GM21381 (cell line): Measurements from ENCODE around the gene PAN3.

Experiments used
- ATAC-seq: cut with Tn5 transposase; IDR thresholded peaks from one replicate; pipeline ENCODE4 v1.9.1; 2021; ENCODE audit warnings: mild to moderate bottlenecking, moderate library complexity; ENCODE audit not compliant: unreplicated experiment

The PAN3 gene

GRCh38 chr13:28299916-28300315 lies 161.6 kb downstream of the PAN3 start:
- no peak for ATAC-seq

GRCh38 chr13:28301839-28302238 lies 163.5 kb downstream of the PAN3 start:
- no peak for ATAC-seq

- no peak for ATAC-seq
Measured at GRCh38 chr13:28306325-28306724, 168.0 kb downstream of the PAN3 start.

DNA sequence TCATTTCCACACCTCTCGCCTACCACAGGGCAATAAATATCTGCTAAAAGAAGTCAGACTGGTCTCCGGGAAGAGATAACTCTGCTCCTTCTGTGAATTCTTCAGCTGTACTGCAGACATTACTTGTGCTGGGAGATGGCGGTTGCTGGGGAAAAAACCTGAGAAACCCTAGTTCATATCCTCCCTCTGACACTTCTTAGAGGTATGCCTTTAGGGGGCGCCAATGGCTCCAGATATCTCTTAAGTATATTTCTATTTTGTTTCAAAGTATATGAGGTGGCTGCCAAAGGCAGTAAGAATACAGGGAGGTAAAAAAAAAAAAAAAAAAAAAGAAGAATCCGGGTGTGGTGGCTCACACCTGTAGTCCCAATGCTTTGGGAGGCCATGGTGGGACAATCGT lies 175.2 kb downstream of the PAN3 start:
- no peak for ATAC-seq

DNA sequence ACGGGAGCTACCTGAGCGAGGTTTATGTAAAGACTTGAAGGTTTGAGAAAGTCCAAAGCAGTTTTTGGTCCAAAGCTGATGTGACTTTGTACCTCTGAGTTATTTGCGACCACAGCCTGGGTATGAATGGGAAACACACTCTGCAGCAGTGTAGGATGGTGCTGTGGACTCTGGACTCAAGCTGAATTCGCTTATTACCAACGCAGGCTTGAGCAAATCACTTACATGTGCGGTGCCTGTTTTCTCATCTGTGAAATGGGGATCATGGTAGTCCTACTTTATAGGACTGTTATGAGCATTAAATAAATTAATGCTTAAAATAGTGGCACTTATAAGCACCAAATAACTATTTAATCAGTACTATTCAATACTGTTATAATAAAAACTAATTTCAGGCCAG lies 176.5 kb downstream of the PAN3 start:
- ATAC-seq = no peak

DNA sequence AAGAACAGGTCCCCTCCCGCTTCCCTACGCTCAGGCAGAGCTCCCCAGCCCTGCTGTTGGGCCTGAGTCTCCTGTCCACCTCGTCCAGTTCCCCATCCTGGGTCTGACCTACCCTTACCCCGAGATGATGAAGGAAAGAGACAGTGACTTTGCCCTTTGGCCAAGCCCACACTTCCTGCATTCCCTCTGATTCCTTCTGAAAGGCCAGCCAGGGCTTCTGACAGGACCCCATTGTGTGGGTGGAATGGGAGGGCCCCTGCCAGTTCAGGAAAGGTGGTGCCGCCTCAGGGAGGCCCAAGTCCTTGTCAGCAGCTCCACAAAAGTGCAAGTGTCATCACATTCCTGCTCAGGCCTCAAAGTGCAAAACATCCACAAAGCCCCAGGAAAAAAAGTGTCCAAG lies 177.8 kb downstream of the PAN3 start:
- no peak for ATAC-seq

DNA sequence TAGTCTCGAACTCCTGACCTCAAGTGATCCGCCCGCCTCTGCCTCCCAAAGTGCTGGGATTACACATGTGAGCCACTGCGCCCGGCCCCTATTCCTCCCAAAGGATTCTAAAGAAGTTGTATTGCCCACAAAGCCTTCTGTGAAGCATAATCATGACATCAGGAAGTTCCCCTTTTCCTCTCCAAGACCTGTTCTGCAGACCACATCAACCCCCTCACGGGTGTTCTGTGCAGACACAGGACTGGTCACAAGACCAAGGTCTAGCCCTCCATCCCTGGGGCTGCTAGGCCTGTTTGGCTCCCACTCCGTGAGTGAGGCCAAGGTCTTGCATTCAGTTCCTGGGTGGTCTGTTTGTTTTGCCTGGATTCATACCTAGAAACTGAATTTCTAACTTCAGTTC lies 178.5 kb downstream of the PAN3 start:
- ATAC-seq = no peak

DNA sequence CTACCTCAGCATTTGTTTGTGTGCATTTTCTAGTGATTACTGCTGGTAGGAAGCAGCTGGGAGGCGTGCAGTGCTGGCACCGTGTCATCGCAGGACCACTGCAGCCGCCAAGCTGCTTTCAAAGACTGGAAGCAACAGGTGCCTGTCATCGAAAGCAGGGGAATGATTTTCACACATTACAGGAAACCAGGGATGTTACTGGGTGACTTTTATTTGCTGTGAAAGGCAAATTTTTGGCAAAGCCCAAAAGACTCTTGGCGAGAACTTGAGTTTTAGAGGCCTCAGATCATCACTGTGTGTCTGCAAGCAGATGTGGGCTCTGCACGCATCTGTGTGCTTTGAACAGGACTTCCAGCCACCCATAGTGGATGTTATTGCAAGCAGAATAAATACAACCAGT lies 180.2 kb downstream of the PAN3 start:
- no peak for ATAC-seq

GRCh38 chr13:28319528-28319927 lies 181.2 kb downstream of the PAN3 start:
- ATAC-seq = no peak

GRCh38 chr13:28320209-28320608 lies 181.9 kb downstream of the PAN3 start:
- no peak for ATAC-seq

DNA sequence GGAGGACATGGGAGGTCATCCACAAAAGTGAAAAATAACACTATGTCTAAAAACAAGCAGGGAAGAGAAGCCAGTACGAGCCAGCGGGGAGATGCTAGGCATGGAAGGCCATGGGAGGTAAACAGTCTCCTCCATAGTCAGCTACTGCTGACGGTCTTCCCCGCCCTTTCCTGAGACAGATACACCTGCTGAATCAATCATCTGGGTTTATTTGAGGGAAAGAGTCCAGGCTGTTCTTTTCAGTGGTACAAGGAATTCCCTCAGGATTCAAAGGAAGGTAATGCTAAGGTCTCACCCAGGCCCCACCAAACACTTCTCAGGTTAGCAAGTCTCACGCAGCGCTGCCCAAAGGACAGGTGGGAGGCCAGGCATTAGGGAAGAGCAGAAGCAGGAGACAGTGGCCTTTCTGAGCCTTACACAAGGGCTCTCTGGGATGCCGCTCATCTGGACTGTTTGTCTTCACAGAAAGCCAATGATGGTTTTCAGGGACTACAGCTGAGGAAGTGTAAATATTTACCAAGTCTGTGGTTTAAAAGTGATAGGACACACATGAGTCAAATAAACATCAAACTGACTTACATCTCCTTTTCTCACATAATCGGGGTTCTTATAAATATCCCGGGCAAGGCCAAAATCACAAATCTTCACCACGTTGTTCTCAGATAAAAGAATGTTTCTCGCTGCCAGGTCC lies 182.7 kb downstream of the PAN3 start:
- no peak for ATAC-seq

DNA sequence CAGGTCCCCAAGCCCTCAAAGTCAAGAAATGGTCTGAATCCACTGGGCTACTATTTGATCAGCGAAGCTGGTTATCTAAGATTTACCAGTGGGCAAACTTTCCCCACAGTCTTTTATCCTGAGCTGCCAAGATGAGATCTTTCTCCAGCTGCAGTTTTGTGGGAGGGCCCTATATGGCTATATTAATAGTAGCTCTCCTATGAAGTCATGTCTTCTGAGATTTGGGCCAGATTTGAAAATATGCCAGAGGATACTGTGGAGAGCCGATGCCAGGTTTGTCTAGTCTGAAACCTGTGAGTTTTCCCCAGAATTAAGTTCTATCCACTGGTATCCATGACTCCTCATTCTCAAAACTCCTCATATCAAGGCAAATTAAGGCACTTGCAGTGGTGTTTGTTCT lies 183.4 kb downstream of the PAN3 start:
- no peak for ATAC-seq

DNA sequence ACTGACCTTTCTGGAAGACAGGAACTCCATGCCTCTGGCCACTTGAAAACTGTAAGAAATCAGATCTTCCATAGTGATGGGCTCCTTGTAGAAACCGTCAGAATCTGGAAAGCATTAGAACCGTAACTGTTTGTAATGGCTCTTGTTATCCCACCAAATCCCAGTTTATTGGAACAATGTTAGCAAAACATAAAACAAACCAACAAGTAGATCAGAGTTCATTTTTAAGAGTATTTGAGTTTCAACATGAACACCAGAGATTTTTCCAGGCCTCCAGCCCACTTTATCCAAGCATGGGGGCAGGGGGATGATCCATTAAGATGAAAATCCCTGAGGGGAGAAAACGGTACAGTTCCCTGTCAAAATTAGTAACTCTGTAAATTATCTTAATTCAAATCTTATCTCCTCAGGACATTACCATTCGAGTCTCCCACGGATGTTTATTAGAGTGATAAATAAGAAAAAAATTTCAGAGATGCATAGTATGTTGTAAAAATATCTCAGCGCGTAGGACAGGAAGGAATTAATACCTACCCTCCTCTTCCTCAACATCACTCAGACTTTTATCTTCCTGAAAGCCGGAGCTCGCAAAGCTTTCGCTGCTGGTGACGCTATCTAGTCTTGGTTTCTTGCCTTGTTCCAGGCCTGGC lies 184.0 kb downstream of the PAN3 start:
- ATAC-seq = no peak

GRCh38 chr13:28324181-28324789 lies 185.9 kb downstream of the PAN3 start:
- no peak for ATAC-seq

GRCh38 chr13:28325022-28325421 lies 186.7 kb downstream of the PAN3 start:
- no peak for ATAC-seq

DNA sequence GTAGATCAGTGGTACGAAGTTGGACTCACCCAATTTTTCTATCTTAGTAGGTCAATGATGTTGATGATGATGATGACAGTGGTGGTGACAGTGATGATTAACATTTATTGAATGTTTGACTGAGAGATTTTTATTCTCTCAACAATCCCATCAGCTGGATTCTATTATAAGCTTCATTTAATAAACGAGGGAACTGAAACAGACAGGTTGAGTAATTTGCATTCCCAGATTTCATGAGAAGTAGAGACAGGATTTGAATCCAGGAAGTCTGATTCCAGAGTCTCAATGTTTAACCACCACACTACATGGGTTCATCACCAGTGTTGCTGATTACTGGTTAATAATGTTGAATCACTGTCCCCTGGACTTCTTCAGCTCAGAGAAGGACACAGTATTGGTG lies 187.7 kb downstream of the PAN3 start:
- ATAC-seq = no peak

DNA sequence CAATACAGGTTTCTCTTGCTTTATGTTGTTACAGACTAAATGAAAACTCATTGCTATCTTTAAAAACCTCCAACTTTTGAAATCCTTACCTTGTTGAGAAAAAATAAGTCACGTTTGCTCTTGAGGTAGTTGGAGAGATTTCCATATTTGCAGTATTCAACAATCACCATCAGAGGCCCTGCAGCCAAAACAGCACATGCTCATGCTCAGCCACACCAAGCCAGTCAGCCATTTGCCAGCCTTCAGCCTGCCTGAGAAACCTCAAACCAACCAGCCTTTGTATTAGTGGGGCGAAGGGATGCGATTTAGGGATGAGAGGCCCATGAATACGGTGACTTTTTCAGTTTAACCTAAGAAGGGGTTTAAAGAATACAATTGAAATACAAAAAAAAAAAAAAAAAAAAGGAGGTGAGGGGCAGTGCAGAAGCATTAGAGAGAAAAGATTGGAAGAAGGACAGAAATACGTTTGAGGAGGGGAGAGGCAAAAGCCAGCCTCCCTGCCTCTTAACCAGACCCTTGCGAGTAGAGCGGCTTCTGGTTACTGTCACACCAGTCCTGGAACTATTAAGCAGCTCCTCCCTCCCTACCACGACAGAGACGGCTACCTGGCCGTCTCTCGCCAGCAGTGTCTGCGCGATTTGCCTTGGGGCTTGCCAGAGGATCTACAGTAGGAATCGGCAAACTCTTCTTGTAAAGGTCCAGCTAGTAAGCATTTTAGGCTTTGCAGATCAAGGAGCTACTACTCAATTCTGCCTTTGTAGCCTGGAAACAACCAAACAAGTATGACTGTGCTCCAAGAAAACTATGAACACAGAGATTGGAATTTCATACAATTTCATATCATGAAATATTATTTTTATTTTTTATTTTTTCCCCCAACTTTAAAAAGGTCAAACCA lies 189.3 kb downstream of the PAN3 start:
- ATAC-seq = no peak

DNA sequence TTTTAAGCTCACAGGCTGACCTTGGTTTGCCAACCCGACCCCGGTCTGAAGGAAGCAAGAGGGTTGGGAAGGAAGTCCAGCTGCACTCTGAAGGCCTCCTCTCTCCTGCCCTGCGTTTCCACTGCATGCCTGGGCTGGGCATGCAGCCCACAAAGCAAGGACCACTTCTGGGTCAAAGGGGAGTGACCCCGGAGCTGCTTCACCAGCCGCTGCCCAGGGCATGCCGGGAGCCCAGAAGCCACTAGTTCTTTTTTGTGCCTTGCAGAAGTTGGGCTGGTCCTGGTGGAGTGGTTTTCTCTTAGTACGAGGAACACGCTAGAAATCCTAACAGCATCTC lies 189.9 kb downstream of the PAN3 start:
- ATAC-seq = no peak

- no peak for ATAC-seq
Measured at GRCh38 chr13:28329395-28330158, 191.2 kb downstream of the PAN3 start.

DNA sequence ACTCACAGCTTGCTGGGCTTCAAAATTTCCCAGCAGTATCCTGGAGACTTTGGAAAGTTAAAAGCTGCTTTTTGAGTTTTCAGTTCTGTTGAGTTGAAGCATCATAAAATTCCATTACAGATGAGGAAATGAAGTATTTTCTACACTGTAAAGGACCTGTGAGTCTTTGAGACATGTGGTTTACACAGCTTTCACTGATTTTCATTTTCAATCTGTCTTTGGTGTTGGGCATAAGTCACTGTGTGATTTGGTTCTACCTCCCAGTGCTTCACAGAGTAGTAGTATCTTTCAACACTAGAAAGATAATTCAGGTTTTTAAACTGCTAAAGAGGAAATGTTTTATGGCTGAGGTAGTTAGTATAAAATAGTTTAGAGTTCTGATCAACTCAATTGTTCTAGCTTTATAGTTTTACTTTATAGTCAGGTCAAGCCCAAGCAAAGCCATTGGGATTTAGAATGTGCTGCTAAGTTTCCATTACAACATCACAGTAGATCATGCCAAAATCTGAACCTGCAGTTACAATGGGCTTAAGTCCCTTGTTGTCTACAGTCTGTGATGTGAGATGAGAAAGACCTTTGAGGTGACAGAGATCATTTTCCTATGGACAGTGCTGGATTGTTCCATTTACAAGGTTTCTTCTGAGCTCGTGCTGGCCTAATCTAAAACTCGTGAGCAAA lies 195.0 kb downstream of the PAN3 start:
- ATAC-seq = no peak
